ENCODE measurements around the gene FRY.

The FRY gene

GRCh38 chr13:32126278-32126677 lies 94.7 kb downstream of the FRY start:
- no peak for DNase-seq (ENCODE audit: low read depth in 2 of 2, low spot score in 1 of 2)

- no peak for DNase-seq (ENCODE audit: low read depth in 2 of 2, low spot score in 1 of 2)
Measured at GRCh38 chr13:32126756-32127155, 95.2 kb downstream of the FRY start.

GRCh38 chr13:32127691-32128090 lies 96.1 kb downstream of the FRY start:
- DNase-seq (ENCODE audit: low read depth in 2 of 2, low spot score in 1 of 2) = no peak

GRCh38 chr13:32134241-32135055 lies 102.9 kb downstream of the FRY start:
- no peak for DNase-seq (ENCODE audit: low read depth in 2 of 2, low spot score in 1 of 2)

- DNase-seq (ENCODE audit: low read depth in 2 of 2, low spot score in 1 of 2) = no peak
Measured at GRCh38 chr13:32135056-32135390, 103.4 kb downstream of the FRY start.

GRCh38 chr13:32135655-32136054 lies 104.1 kb downstream of the FRY start:
- no peak for DNase-seq (ENCODE audit: low read depth in 2 of 2, low spot score in 1 of 2)

GRCh38 chr13:32136061-32136460 lies 104.5 kb downstream of the FRY start:
- DNase-seq (ENCODE audit: low read depth in 2 of 2, low spot score in 1 of 2) = no peak

- DNase-seq (ENCODE audit: low read depth in 2 of 2, low spot score in 1 of 2) = no peak
Measured at GRCh38 chr13:32136716-32137115, 105.1 kb downstream of the FRY start.

GRCh38 chr13:32139251-32139650 lies 107.7 kb downstream of the FRY start:
- no peak for DNase-seq (ENCODE audit: low read depth in 2 of 2, low spot score in 1 of 2)

GRCh38 chr13:32140109-32140508 lies 108.5 kb downstream of the FRY start:
- DNase-seq (ENCODE audit: low read depth in 2 of 2, low spot score in 1 of 2) = no peak

GRCh38 chr13:32141462-32141861 lies 109.9 kb downstream of the FRY start:
- no peak for DNase-seq (ENCODE audit: low read depth in 2 of 2, low spot score in 1 of 2)

GRCh38 chr13:32142115-32142514 lies 110.5 kb downstream of the FRY start:
- no peak for DNase-seq (ENCODE audit: low read depth in 2 of 2, low spot score in 1 of 2)

- no peak for DNase-seq (ENCODE audit: low read depth in 2 of 2, low spot score in 1 of 2)
Measured at GRCh38 chr13:32142956-32143375, 111.4 kb downstream of the FRY start.

GRCh38 chr13:32147193-32147592 lies 115.6 kb downstream of the FRY start:
- DNase-seq (ENCODE audit: low read depth in 2 of 2, low spot score in 1 of 2) = no peak

- DNase-seq (ENCODE audit: low read depth in 2 of 2, low spot score in 1 of 2) = no peak
Measured at GRCh38 chr13:32147976-32148375, 116.4 kb downstream of the FRY start.

- DNase-seq (ENCODE audit: low read depth in 2 of 2, low spot score in 1 of 2) = no peak
Measured at GRCh38 chr13:32150239-32150638, 118.7 kb downstream of the FRY start.

GRCh38 chr13:32150794-32151193 lies 119.2 kb downstream of the FRY start:
- DNase-seq (ENCODE audit: low read depth in 2 of 2, low spot score in 1 of 2) = no peak

GRCh38 chr13:32151240-32151639 lies 119.7 kb downstream of the FRY start:
- no peak for DNase-seq (ENCODE audit: low read depth in 2 of 2, low spot score in 1 of 2)

- no peak for DNase-seq (ENCODE audit: low read depth in 2 of 2, low spot score in 1 of 2)
Measured at GRCh38 chr13:32153056-32153455, 121.5 kb downstream of the FRY start.

GRCh38 chr13:32159137-32159869 lies 127.7 kb downstream of the FRY start:
- no peak for DNase-seq (ENCODE audit: low read depth in 2 of 2, low spot score in 1 of 2)

- DNase-seq (ENCODE audit: low read depth in 2 of 2, low spot score in 1 of 2) = no peak
Measured at GRCh38 chr13:32162395-32163005, 130.9 kb downstream of the FRY start.

GRCh38 chr13:32164622-32165268 lies 133.2 kb downstream of the FRY start:
- DNase-seq (ENCODE audit: low read depth in 2 of 2, low spot score in 1 of 2) = no peak

Measured in stimulated activated CD8-positive, alpha-beta memory T cell treated with anti-CD3 and anti-CD28 coated beads, Interleukin-4, amount 100 ng/mL, for 1 hour (primary cell).